Dedifferentiated amniotic fluid mesenchymal stem cell (primary cell): ENCODE results near the gene SKI.

Experiments
- DNase-seq: peaks from one replicate; pipeline ENCODE4 v3.0.0-alpha.2; 2016; ENCODE audit errors: extremely low spot score

Gene SKI

DNA sequence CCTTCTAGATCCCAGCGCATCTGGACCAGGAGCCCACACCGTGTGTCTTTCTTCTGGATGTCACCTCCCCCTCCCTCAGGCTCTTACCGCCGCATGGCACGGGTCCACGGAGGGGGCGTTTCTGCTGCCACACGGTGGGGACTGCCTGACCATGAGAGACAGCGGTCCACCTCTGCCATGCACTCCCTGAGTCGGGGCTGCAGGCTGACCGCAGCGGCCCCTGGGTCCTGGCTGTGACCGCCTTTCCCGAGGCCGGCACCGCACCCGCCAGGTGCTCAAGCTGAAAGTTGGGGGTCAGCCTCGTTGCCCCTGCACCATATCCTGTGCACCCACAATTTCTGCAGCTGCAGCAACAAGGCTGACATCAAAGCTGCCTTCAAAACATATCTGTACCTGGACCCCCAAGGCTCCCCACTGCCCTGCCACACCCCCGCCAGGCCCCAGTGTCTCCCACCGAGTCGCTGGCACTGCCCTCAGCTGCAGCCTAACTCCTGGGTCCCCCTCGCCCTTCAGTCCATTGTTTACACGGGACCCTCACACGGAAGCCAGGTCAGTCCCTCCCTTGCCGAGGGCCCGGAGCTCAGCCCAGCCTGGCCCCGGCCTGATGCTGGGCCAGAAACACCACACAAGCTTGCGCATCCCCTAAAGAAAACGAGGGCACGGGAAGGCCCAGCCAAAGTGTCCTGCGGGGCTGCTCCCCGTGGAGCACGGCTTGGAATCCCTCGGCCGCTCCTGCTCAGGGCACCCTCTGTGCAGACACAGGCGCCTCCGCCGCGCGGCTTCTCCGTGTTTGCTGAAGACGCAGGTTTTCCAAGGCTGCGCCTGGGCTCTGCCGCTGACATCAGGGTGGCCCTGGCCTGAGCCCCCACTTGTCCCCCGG lies 111.3 kb downstream of the SKI start:
- no peak for DNase-seq

DNA sequence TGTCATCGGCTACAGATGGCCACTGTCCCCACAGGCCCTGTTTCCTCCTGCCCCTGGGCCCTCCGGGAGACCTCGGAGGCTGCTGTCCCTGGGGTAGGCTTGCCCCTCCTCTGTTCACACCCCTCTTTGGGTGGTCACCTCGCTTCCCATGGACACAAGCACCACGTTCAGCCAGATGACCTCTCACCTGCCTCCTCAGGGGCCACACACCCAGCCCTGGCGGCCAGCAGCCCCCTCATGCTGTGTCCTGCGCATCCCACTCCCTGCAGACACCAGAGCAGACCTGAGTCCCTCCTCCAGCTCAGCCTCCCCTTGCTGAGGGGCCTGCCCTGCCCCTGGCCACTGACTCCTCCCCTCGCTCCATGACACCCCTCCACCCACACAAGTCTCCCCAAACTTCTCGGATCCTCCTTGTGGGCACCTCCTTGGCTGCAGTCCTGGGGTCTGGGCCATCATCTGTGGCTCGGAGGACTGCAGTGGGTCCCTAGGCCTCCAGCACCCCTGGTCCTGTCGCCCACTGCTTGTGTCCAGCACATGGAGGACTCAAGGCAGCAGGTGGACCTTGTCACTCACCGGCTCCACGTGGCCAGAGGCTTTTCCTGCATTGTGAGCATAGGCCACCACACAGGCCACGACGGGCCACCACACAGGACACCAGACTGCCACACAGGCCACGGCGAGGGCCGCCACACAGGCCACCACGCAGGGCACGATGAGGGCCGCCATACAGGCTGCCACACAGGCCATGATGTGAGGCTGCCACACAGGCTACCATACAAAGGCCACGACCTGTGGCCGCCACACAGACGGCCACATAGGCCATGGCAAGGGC lies 112.2 kb downstream of the SKI start:
- DNase-seq = no peak

DNA sequence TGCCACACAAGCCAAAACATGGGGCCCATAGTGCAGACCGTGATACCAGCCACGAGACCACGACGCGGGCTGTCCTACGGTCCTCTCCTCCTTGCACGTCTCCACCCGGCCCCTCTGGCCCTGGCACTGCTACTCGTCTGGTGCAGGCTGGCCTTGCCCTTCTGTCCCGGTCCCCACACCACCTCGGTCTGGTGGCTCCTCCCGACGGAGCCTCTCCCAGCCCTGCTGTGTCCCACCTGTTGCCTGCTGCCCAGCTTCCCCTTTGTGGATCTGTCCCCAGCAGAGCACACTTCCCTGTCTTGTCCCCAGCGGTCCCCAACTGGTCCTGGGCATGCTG lies 112.8 kb downstream of the SKI start:
- no peak for DNase-seq

DNA sequence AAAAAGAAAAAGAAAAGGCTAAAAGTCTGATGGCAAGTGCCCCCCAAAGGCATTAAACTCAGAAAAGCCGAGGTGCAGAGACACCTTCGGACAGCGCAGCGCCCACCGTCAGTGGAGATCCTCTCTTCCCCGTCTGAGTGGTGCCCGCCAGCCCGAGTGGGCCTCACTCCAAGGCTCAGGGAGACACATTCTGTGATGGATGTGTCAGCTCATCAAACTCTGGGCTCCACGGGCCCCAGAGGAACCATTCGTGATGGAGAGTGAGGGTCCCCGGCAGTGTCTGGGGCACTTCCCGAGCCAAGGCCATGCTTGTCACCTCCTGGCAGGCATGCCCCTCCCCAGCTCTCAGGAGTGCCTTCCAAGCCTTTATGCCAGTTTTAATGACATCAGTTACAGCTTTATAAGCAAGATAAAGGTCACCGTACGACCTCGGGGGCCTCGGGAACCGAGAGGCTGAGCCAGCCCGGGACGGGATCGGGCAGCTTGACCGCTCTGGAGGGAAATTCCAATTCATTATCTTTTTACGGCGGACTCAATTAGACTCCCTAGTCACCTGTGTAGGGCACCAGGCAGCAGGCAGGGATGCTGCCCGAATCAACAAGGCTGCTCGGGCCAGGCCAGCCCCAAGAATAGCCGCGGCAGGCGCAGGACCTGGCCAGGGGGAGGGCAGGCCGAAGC lies 113.7 kb downstream of the SKI start:
- no peak for DNase-seq

- DNase-seq = no peak
These were observed 114.4 kb downstream of the SKI start for GRCh38 chr1:2342384-2343022.

GRCh38 chr1:2343023-2343935 lies 115.2 kb downstream of the SKI start:
- no peak for DNase-seq

DNA sequence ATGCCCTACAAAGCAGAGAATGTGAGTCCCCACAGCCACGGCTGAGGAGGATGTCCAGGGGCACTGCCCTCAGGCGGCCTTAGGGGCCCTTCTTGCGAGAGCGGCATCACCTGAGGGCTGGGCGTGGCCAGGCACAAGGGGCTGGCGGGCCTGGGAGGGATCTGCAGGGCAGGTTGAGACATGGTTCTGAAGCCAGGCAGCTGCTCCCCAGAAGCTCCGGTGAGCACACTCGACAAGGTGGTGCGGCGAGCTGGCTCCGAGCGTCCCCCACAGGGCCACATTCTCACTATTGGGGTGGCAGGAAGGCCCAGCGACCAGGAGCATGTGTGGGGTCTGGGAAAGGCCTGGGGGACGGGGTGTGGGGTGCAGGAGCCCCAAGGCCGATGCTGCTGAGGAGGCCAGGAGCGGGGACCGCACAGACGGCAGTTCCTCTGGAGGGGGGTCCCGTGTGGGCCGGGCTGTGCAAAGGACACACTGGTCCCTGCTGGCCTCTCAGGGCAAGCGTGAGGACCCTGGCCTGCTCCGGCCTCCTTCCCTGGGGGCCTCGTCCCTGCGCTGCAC lies 116.1 kb downstream of the SKI start:
- no peak for DNase-seq

- DNase-seq = no peak
These were observed 116.7 kb downstream of the SKI start for GRCh38 chr1:2344744-2345296.

GRCh38 chr1:2345297-2346075 lies 117.4 kb downstream of the SKI start:
- DNase-seq = no peak

DNA sequence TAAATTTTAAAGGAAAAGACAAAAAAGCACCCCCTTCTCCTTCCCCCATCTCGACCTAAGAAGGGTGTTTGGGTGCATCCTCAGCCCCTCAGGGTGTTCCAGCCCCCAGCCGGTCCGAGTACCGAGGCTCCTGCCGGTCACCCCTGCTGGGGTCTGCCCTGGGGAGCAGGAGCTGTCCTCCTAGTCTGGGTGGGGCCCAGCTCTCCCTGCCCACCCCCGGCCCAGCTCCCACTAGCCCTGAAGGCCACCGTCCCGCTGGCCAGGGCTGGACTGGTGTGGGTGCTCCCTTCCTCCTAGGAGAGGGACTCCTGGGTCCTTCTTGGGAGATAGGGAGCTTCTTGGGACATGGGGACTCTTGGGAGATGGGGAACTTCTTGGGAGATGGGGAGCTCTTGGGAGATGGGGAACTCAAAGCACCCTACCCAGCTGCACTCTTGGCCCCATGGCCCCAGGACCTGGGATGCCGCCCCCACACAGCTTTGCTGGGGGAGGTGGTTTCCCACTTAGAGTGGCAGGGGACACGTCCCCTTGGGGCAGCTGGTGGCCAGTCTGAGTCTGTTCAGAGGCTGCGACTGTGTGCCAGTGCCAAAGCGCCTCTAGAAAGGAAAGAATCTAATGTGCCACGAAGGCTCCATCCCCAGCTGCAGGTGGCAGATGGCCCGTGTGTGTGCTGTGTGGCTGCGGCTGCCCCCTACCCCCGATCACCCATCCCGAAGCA lies 118.7 kb downstream of the SKI start:
- no peak for DNase-seq

DNA sequence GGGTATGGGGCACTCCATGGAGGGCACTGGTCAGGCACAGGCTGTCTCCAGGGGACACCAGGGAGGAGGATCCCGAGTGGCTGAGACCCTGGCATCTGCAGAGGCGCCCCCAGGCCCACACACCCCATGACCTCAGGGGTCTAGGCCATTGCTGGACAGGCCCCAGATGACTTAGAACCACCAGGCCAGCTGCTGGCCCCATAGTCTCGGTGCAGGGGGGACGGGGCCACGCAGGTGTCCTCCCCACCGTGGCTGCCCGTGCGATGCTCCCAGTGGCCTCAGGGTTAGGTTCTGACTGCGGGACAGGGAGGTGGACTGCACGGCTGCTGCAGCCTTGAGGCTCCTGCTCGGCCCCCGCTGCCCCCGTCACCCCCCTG lies 119.3 kb downstream of the SKI start:
- no peak for DNase-seq

GRCh38 chr1:2347896-2348295 lies 119.8 kb downstream of the SKI start:
- DNase-seq = no peak

DNA sequence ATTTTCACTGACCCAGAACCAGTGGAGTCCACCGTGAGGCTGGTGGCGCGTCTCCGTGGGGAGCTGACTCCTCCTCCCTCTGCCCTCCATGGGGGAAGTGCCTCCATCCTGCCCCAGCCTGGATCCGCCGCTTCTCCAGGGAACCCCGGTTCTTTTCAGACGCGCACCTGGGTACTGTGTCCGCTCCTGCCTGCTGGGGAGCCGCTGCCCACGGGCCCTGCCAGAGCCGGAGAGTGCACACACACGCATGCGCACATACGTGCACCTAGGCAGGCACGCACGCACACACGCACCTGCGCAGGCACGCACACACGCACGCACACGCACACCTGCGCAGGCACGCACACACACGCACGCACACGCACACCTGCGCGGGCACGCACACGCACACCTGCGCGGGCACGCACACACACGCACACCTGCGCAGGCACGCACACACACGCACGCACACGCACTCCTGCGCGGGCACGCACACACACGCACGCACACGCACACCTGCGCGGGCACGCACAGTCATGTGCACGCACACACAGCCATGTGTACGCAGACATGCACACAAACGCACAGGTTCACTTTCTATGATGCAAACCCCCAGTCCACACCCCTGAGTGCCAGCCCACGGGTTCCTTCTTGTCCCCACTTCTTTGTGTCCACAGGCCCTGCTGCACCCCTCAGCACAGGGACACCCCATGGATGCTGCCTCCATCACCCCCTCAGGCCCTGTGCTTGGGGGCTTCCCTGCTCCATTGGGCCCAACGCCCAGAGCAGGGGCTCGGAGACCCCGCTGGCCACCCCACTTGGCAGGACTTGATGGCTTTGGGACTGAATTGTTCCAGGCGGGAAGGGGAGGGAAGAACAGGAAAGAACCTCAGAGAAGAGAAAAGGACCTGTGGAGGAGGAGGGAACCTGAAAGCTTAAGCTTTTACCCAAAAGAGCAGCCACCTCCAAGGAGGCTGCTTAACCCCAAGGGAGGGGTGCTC lies 120.5 kb downstream of the SKI start:
- DNase-seq = no peak

GRCh38 chr1:2349806-2350205 lies 121.7 kb downstream of the SKI start:
- no peak for DNase-seq

GRCh38 chr1:2350501-2350900 lies 122.4 kb downstream of the SKI start:
- no peak for DNase-seq

GRCh38 chr1:2350911-2351655 lies 123.0 kb downstream of the SKI start:
- DNase-seq = no peak

- no peak for DNase-seq
These were observed 123.6 kb downstream of the SKI start for GRCh38 chr1:2351723-2352122.
